ENCODE results near the gene CSK.

Gene CSK

DNA sequence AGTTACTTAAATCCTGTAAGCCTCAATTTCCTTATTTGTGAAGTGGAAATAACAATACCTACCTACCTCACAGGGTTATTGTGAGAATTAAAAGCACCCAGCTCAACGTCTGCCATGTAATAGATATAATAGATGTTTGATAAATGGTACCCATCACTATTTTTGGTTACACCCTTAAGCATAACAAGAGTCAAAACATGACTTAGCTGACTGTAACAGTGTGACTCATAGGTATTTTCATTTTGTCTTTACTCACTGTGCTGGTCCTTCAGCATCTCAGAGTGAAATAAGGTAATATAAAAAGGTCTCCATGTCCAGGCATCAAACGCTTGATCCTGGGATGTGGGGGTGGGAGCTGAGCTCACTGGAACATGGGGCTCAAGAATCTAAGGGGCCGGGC lies 47.6 kb downstream of the CSK start:
- DNase-seq = no peak

GRCh38 chr15:74829991-74830390 lies 48.1 kb downstream of the CSK start:
- DNase-seq = no peak

- no peak for DNase-seq
Observed at GRCh38 chr15:74830868-74831267, 49.0 kb downstream of the CSK start.

- DNase-seq = no peak
Observed at GRCh38 chr15:74831813-74832495, 50.1 kb downstream of the CSK start.

- DNase-seq = no peak
Observed at GRCh38 chr15:74832826-74833225, 50.9 kb downstream of the CSK start.

DNA sequence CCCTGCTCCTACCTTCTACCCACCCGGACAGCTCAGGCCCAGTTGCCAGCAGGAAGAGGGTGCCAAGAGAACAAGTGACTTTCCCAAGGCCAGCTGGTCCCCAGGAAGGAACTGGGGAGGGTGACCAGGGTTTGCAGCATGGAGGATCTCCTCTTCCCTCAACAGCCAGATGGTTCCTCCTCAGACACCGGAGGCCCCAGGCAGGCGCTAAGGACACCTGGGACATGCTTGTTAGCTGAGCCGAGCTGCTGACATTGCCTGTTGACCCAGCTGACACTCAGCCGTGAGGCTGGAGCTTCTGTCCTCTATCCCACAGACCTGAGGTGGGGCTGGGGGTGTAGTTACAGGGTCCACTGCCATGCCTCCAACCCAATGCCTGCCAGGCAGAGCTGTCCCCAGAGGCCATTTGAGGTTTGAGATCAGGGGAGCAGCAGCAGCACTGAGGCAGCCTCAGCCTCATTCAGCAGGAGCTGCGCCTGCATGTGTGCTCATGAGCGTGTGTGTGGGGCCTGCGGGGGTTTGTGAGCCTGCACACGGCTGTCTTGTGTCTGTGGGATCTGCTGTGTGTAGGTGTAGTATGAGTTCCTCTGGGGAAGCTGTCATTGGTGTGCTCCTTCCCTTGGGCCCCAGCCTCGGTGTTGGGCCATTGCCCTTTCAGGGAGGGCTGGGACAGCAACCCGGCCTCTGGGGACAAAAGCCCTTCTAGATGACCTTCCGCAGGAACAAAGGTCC lies 51.7 kb downstream of the CSK start:
- no peak for DNase-seq

GRCh38 chr15:74835312-74835823 lies 53.5 kb downstream of the CSK start:
- DNase-seq = peak; percentile 54

GRCh38 chr15:74836846-74837245 lies 55.0 kb downstream of the CSK start:
- DNase-seq = no peak

GRCh38 chr15:74837482-74838136 lies 55.7 kb downstream of the CSK start:
- no peak for DNase-seq

DNA sequence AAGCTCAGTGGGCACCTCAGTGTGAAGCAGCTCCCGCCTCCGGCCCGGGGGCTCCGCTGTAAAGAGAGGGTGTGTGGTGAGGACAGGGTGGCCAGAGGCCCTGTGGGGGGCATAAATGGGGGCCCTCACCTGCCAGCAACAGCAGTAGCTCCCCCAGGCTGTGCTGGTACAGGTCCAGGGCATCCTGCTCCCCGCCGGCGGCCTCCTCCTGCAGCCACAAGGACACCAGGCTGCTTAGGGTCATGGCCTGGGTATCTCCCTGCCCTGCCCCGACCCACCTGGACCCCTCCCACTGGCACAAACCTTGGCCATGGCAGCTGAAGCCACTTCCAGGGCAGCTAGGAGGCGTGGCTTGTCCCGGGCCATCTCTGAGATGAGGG lies 56.2 kb downstream of the CSK start:
- no peak for DNase-seq

GRCh38 chr15:74838746-74839525 lies 57.1 kb downstream of the CSK start:
- no peak for DNase-seq

- no peak for DNase-seq
Observed at GRCh38 chr15:74839526-74840395, 57.9 kb downstream of the CSK start.

- no peak for DNase-seq
Observed at GRCh38 chr15:74840851-74841775, 59.2 kb downstream of the CSK start.

GRCh38 chr15:74841891-74842373 lies 60.1 kb downstream of the CSK start:
- no peak for DNase-seq

- DNase-seq = peak; percentile 95
Observed at GRCh38 chr15:74842581-74843444, 60.9 kb downstream of the CSK start, which contains the start of gene ULK3. Gene ULK3, minus strand, starts transcription at chr15:74843156. Its CDS starts 51 bp downstream, at chr15:74843105.

DNA sequence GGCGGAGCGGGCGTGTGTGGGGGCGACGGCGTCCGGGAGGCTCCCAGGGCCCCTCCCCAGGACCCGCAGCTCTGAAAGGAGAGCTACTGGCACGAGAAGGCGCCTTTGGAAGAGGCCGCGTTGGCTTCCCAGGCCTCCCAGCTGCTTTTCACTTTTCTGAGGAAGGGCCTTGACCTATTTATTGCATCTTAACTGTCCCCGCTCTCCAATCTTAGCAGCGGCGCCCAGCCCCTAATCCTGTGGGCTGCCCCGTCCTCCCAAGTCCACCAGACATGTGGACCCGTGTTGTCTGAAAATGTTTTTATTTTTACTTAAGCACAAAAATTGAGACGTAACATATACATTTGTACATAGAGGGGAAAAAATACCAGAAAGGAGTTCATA lies 61.6 kb downstream of the CSK start:
- DNase-seq = no peak

GRCh38 chr15:74843891-74844299 lies 62.0 kb downstream of the CSK start:
- DNase-seq = no peak

- DNase-seq = no peak
Observed at GRCh38 chr15:74844319-74845207, 62.7 kb downstream of the CSK start.

DNA sequence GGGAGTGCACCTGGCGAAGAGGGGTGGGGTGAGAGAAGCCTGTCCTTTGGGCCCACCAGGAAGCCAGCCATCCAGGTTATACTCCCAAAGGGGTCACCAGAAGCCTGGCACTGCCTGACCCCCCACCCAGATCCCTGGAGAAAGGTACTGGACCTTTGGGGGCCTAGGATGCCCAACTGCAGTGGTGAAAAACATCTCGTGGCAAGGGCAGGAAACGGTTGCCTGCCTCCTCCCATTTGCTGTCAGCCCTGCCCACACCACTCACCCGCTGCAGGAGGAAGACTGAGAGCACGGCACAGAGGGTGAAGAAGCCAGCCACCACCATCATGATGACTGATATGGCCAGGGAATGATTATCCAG lies 63.3 kb downstream of the CSK start:
- peak; percentile 61 for DNase-seq

All from activated T-cell treated with anti-CD3 and anti-CD28 coated beads, Interleukin-2, amount 50 U/mL, for 1 hour (primary cell).